Psoas muscle (tissue), 8 donors: ENCODE data around the gene CHRNA1. TPM values are rescaled to one million over a fixed set of nuclear protein-coding genes. Genes with fewer than 3 reads are reported as not detected.

Experiments
- ATAC-seq, 4 donors: fragments of 200-7000 bp; cut with Tn5 transposase; one replicate each; pipeline ENCODE4 v1.9.1; 2020; ENCODE audit warnings: moderate library complexity in 3 of 4, mild to moderate bottlenecking in 2 of 4
- DNase-seq, 2 donors: peaks; one replicate each; pipeline ENCODE4 v3.0.0-alpha.2; 2020
- H3K27ac ChIP-seq: fragments of 200-600 bp; one replicate; pipeline ENCODE4 v1.8.0; 2022
- H3K27me3 ChIP-seq, 3 donors: fragments of 200-600 bp in 1 of 3; one replicate each; pipeline versions ENCODE4 v1.6.1 to v1.8.0; 2013 to 2022; ENCODE audit warnings: low read length in 2 of 3, mild to moderate bottlenecking in 2 of 3, moderate library complexity in 1 of 3; ENCODE audit not compliant: insufficient read depth in 3 of 3
- H3K36me3 ChIP-seq, 2 donors: fragments of 200-600 bp in 1 of 2; one replicate each; pipeline versions ENCODE4 v1.6.1 to v1.8.0; 2013 to 2022; ENCODE audit warnings: low read depth in 1 of 2, mild to moderate bottlenecking in 1 of 2, moderate library complexity in 1 of 2; ENCODE audit not compliant: insufficient read depth in 1 of 2
- H3K4me1 ChIP-seq: fragments of 200-600 bp; one replicate; pipeline ENCODE4 v1.8.0; 2022
- H3K4me3 ChIP-seq: fragments of 200-600 bp; one replicate; pipeline ENCODE4 v1.8.0; 2022; ENCODE audit warnings: mild to moderate bottlenecking
- H3K9me3 ChIP-seq: fragments of 200-600 bp; one replicate; pipeline ENCODE4 v1.8.0; 2022
- WGBS, 3 donors: extraction: QIAGEN DNeasy Blood & Tissue Kit; methylation state at CpG; one replicate each; pipeline versions ENCODE4 v1.1.6 to v1.1.7; 2013; 5-methylcytosine and 5-hydroxymethylcytosine counted together
- intact Hi-C, 2 donors: fragments of 100-400 bp; cut with DNase I; formaldehyde crosslinking; loops; one replicate each; pipeline versions ENCODE4 v1.11.0 to v1.14.2; 2022
- polyA plus RNA-seq, 3 donors: library from polyadenylated mRNA; stranded (reverse); fragments of 200-250 nt; gene quantifications; one replicate each; pipeline ENCODE4 v1.2.3, GENCODE V29; 2013
- total RNA-seq, 4 donors: library from RNA; stranded (reverse); fragmentation: NEBNext Ultra II Directional in 2 of 4; extraction: Animal tissue kit (Norgen Biotek cat#: 25700) in 2 of 4; gene quantifications; one replicate each; pipeline versions ENCODE4 v1.2.1 to v1.2.4, GENCODE V29; 2021 to 2023
- TF ChIP-seq, protein P1 (sequence below): fragments of 200-600 bp; IDR thresholded peaks from one replicate; pipeline ENCODE4 v1.8.0; 2022; ENCODE audit warnings: antibody characterized with exemption
- donor health status: healthy with polysubstance abuse.
- donor health status: DM: no; HTN: no; CAD: no; lungs with moderate emphysema.
- donor health status: Bipolar disorder and iron deficiency.
- donor health status: healthy.
- donor health status: DM: yes; HTN: yes; CAD: no.
- donor health status: DM: no; HTN: no; CAD: no.
- donor health status: DM: no; HTN: no; CAD: no.
- donor health status: DM: yes; HTN: yes; CAD: no.

Gene CHRNA1
- total and polyA plus RNA-seq, 7 donors: 31.7 to 278 (median 123) TPM

DNA sequence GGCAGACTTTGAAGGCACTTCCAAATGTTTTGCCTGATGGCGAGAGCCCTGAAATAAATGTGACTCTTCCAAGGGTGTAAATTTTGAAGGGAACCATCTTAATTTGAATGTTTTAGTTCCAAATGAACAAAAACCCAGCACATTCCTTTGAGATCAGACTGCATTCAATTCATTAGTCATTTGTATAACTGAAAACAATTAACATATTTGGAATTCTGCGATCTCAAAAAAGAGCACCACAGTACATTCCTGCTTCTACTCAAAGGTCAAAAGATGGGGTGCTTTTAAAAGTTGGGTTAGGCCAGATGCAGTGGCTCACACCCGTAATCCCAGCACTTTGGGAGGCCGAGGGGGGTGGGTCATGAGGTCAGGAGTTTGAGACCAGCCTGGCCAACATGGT lies 38.2 kb upstream of the CHRNA1 start:
- WGBS, 3 donors: 94 to 98% (median 97%) methylated on average over 4 of the region's 4 CpGs
- TF ChIP-seq, protein P1, sequence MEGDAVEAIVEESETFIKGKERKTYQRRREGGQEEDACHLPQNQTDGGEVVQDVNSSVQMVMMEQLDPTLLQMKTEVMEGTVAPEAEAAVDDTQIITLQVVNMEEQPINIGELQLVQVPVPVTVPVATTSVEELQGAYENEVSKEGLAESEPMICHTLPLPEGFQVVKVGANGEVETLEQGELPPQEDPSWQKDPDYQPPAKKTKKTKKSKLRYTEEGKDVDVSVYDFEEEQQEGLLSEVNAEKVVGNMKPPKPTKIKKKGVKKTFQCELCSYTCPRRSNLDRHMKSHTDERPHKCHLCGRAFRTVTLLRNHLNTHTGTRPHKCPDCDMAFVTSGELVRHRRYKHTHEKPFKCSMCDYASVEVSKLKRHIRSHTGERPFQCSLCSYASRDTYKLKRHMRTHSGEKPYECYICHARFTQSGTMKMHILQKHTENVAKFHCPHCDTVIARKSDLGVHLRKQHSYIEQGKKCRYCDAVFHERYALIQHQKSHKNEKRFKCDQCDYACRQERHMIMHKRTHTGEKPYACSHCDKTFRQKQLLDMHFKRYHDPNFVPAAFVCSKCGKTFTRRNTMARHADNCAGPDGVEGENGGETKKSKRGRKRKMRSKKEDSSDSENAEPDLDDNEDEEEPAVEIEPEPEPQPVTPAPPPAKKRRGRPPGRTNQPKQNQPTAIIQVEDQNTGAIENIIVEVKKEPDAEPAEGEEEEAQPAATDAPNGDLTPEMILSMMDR: no peak
- intact Hi-C loops: no loop called here
- DNase-seq: no peak
- no peaks in the 10 kb centered on the region for H3K9me3 ChIP-seq
- ATAC-seq: no peak
- H3K36me3 ChIP-seq: no peaks in the 10 kb centered on the region
- no peaks in the 10 kb centered on the region for H3K27me3 ChIP-seq
- no peak overlapping the region for H3K27ac ChIP-seq
- H3K4me1 ChIP-seq: no peaks in the 10 kb centered on the region
- H3K4me3 ChIP-seq: no peak overlapping the region

DNA sequence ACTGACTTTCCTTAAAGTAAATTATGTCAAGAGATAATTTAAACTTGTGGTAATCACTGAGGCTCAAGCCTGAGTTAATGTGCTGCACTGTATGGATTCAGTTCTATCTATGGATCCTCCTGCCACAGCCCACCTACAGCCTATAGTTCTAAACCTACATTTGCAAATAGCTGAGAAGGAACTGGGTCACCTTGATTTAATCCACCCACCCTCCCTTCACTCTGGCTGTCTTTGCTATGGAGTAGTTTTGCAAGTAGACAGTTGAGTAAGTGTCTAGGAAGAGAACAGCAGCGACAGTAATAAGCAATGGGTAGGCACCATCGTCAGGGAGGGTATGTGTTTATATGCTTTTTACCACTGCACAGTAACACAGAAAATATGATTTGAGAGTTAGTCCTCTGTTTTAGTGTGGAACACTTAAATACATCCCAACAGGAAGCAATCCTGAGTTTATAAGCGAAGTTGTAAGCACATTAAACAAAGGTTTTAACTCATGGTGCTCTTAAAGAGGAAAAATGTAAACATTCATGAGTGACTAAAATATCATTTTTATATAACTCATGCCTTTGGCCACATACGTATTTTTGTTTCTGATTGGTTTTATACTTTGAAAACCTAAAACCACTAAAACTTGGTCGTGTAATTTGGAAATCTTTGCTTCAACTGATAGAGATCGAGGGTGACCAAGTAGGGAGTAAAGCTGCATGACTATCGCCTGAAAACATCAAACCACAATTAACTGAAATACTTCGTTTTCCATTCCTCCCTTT lies 36.3 kb upstream of the CHRNA1 start:
- Histone ChIP-seq H3K9me3 (no peaks in the 10 kb centered on the region), H3K4me3 (no peak overlapping the region), H3K36me3 (no peaks in the 10 kb centered on the region), H3K4me1 (no peaks in the 10 kb centered on the region), H3K27ac (no peak overlapping the region), H3K27me3 (no peaks in the 10 kb centered on the region)
- 91 to 95% (median 92%) methylated on average over 8 of the region's 8 CpGs for WGBS, 3 donors
- ATAC-seq (no peak), DNase-seq (no peak)
- TF ChIP-seq, protein P1: no peak
- intact Hi-C loops: no loop called here

DNA sequence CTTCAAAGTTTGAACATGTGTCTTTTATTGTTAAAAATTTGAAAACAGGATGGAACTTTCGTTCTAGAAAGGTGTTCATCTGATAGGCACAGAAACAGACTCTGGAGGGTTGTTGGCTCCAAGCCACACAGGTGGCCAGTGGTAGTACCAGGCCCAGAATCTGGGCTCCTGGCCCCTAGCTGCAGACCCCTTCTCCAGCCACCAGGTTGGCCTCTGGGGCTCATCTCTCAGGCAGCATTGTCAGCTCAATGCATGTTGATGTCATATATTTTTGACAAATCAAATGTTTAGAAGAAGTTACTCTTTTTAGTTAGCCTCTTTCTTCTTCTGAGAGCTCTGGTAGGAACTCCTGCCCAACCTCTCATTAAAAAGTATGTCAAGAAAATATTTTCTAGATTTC lies 34.5 kb upstream of the CHRNA1 start:
- Histone ChIP-seq H3K4me3 (no peak overlapping the region), H3K4me1 (no peaks in the 10 kb centered on the region), H3K27ac (no peak overlapping the region), H3K9me3 (no peaks in the 10 kb centered on the region), H3K36me3 (no peaks in the 10 kb centered on the region), H3K27me3 (no peaks in the 10 kb centered on the region)
- DNase-seq (no peak), ATAC-seq (no peak)
- WGBS, 3 donors: 41 to 97% (median 87%) methylated on average over 1 of the region's 1 CpG
- TF ChIP-seq, protein P1: no peak
- intact Hi-C loops: no loop called here

DNA sequence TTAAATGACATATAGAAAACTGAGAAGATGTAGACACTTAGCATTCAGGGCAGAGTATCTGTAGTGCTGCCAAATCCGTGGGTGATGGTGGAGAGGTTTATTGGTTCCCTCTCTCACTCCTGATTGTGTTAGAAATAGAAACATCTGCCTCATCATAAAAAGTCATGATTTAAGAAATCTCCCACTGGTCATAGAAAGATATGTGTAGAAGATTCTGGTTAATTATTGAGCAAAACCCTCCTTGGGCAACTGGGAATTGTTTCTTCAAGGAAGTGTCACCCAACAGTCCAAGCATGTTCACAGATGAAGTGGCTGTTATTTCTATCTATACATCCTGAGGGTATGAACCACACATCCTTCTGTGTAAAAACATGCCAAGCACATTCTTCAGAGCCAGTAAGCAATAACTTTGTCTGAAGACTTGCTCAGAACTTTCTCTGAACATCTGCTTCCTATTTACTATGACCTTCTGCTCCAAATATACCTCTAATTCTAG lies 33.6 kb upstream of the CHRNA1 start:
- Histone ChIP-seq H3K4me3 (no peak overlapping the region), H3K9me3 (no peaks in the 10 kb centered on the region), H3K27me3 (no peaks in the 10 kb centered on the region), H3K4me1 (no peaks in the 10 kb centered on the region), H3K36me3 (no peaks in the 10 kb centered on the region), H3K27ac (no peak overlapping the region)
- TF ChIP-seq, protein P1: no peak
- no peak for DNase-seq
- no peak for ATAC-seq
- intact Hi-C loops: no loop called here
- WGBS, 3 donors: 67 to 70% (median 69%) methylated on average over 1 of the region's 1 CpG
